Astrocyte (in vitro differentiated cells and primary cell): Measurements from ENCODE around the gene COL5A2. TPM values are rescaled to one million over a fixed set of nuclear protein-coding genes. Genes with fewer than 3 reads are reported as not detected.

Experiments used
- DNase-seq: peaks from one replicate; pipeline ENCODE4 v3.0.0-alpha.2; 2010; ENCODE audit warnings: low read depth
- FAIRE-seq: peaks from 2 replicates; lab custom pipeline; 2011; peaks lifted over from hg19 to GRCh38; lab: Jason Lieb, UNC
- H2AFZ ChIP-seq: 2 replicates; pipeline ENCODE4 v1.6.0; 2012; ENCODE audit warnings: low read depth, low read length, inconsistent platforms
- H3K27ac ChIP-seq: 2 replicates; pipeline ENCODE4 v1.5.1; 2011; ENCODE audit warnings: low read depth, low read length, inconsistent platforms
- H3K27me3 ChIP-seq: 2 replicates; pipeline ENCODE4 v1.6.0; 2011; ENCODE audit warnings: low read length, inconsistent platforms; ENCODE audit not compliant: insufficient read depth
- H3K36me3 ChIP-seq: 2 replicates; pipeline ENCODE4 v1.5.1; 2011; ENCODE audit warnings: low read length, inconsistent platforms; ENCODE audit not compliant: insufficient read depth
- H3K4me1 ChIP-seq: 2 replicates; pipeline ENCODE4 v1.5.1; 2011; ENCODE audit warnings: low read length, inconsistent platforms; ENCODE audit not compliant: insufficient read depth
- H3K4me2 ChIP-seq: 2 replicates; pipeline ENCODE4 v1.6.0; 2012; ENCODE audit warnings: low read length, inconsistent platforms
- H3K4me3 ChIP-seq: 2 replicates; pipeline ENCODE4 v1.5.1; 2011; ENCODE audit warnings: low read depth, mild to moderate bottlenecking, low read length, inconsistent platforms; ENCODE audit not compliant: insufficient read depth
- H3K79me2 ChIP-seq: 2 replicates; pipeline ENCODE4 v1.6.0; 2012; ENCODE audit warnings: mild to moderate bottlenecking, low read length, inconsistent platforms; ENCODE audit not compliant: insufficient read depth
- H3K9ac ChIP-seq: 2 replicates; pipeline ENCODE4 v1.6.0; 2012; ENCODE audit warnings: mild to moderate bottlenecking, low read length, inconsistent platforms
- H3K9me3 ChIP-seq: 2 replicates; pipeline ENCODE4 v1.5.1; 2012; ENCODE audit warnings: low read depth, mild to moderate bottlenecking, low read length, inconsistent platforms; ENCODE audit not compliant: insufficient read depth
- H4K20me1 ChIP-seq: 2 replicates; pipeline ENCODE4 v1.6.0; 2012; ENCODE audit warnings: low read length, inconsistent platforms; ENCODE audit not compliant: insufficient read depth
- H3K27ac Mint-ChIP-seq: one replicate; pipeline ENCODE4 v1.8.0; 2021; ENCODE audit warnings: mild to moderate bottlenecking, mixed read lengths; ENCODE audit not compliant: unreplicated experiment
- H3K27me3 Mint-ChIP-seq: one replicate; pipeline ENCODE4 v1.8.0; 2021; ENCODE audit warnings: low read depth, mixed read lengths; ENCODE audit not compliant: unreplicated experiment
- H3K36me3 Mint-ChIP-seq: one replicate; pipeline ENCODE4 v1.8.0; 2021; ENCODE audit warnings: low read depth, mixed read lengths; ENCODE audit not compliant: unreplicated experiment
- H3K4me1 Mint-ChIP-seq: one replicate; pipeline ENCODE4 v1.8.0; 2021; ENCODE audit warnings: low read depth, mixed read lengths; ENCODE audit not compliant: unreplicated experiment
- H3K4me3 Mint-ChIP-seq: one replicate; pipeline ENCODE4 v1.8.0; 2021; ENCODE audit warnings: mild to moderate bottlenecking, moderate library complexity, mixed read lengths; ENCODE audit not compliant: unreplicated experiment
- H3K9me3 Mint-ChIP-seq: one replicate; pipeline ENCODE4 v1.8.0; 2021; ENCODE audit warnings: mild to moderate bottlenecking, mixed read lengths; ENCODE audit not compliant: unreplicated experiment
- CTCF ChIP-seq: IDR thresholded peaks from 2 replicates; pipeline ENCODE4 v1.5.1; 2011; ENCODE audit warnings: low read depth, mild to moderate bottlenecking, inconsistent platforms, low read length, moderate library complexity; ENCODE audit not compliant: insufficient read depth
- EZH2 ChIP-seq: IDR thresholded peaks from 2 replicates; pipeline ENCODE4 v1.6.1; 2012; ENCODE audit warnings: mild to moderate bottlenecking, low read length, inconsistent platforms; ENCODE audit not compliant: insufficient read depth
- total RNA-seq: library from RNA; stranded (reverse); gene quantifications from 2 replicates; pipeline ENCODE4 v1.2.1, GENCODE V29; 2021

The COL5A2 gene
- total RNA-seq, 1 donor from 2014 or later, result 429 TPM

- Histone ChIP-seq H3K4me2 (no peak overlapping the region), H4K20me1 (no peaks in the 10 kb centered on the region), H3K36me3 (peaks cover 77% of the 10 kb centered on the region), H3K79me2 (no peaks in the 10 kb centered on the region), H3K4me1 (no peaks in the 10 kb centered on the region), H3K4me3 (no peak overlapping the region), H3K27ac (no peak overlapping the region), H2AFZ (no peak overlapping the region), H3K27me3 (no peaks in the 10 kb centered on the region), H3K9me3 (no peaks in the 10 kb centered on the region), H3K9ac (no peak overlapping the region)
- peak; percentile 32 for FAIRE-seq
- no peak overlapping the region for H3K4me3 Mint-ChIP-seq
- no peak for TF ChIP-seq EZH2
- TF ChIP-seq CTCF, result no peak
- peaks cover 7% of the 10 kb centered on the region for H3K36me3 Mint-ChIP-seq
- H3K27ac Mint-ChIP-seq, result no peak overlapping the region
- no peaks in the 10 kb centered on the region for H3K27me3 Mint-ChIP-seq
- no peaks in the 10 kb centered on the region for H3K4me1 Mint-ChIP-seq
- H3K9me3 Mint-ChIP-seq, result no peaks in the 10 kb centered on the region
- no peak for DNase-seq
These were observed 123.1 kb downstream of the COL5A2 start for GRCh38 chr2:189056200-189057106.

GRCh38 chr2:189050165-189050712 lies 129.3 kb downstream of the COL5A2 start:
- Mint-ChIP-seq H3K36me3 (peaks cover 11% of the 10 kb centered on the region), H3K27ac (no peak overlapping the region), H3K9me3 (no peaks in the 10 kb centered on the region), H3K4me1 (peaks cover 9% of the 10 kb centered on the region), H3K4me3 (no peak overlapping the region), H3K27me3 (no peaks in the 10 kb centered on the region)
- Histone ChIP-seq H4K20me1 (no peaks in the 10 kb centered on the region), H3K4me1 (no peaks in the 10 kb centered on the region), H3K4me2 (no peak overlapping the region), H2AFZ (no peak overlapping the region), H3K27me3 (no peaks in the 10 kb centered on the region), H3K4me3 (no peak overlapping the region), H3K9me3 (no peaks in the 10 kb centered on the region), H3K79me2 (no peaks in the 10 kb centered on the region), H3K36me3 (peaks cover 73% of the 10 kb centered on the region), H3K27ac (no peak overlapping the region), H3K9ac (no peak overlapping the region)
- TF ChIP-seq CTCF, result no peak
- no peak for TF ChIP-seq EZH2
- DNase-seq (no peak), FAIRE-seq (no peak)

- Mint-ChIP-seq H3K9me3 (no peaks in the 10 kb centered on the region), H3K27me3 (no peaks in the 10 kb centered on the region), H3K4me1 (peaks cover 9% of the 10 kb centered on the region), H3K36me3 (peaks cover 11% of the 10 kb centered on the region), H3K27ac (peak overlapping the region; percentile 22), H3K4me3 (no peak overlapping the region)
- DNase-seq (peak; percentile 46), FAIRE-seq (no peak)
- no peak overlapping the region for H3K9ac ChIP-seq
- H3K79me2 ChIP-seq, result no peaks in the 10 kb centered on the region
- no peak overlapping the region for H3K4me3 ChIP-seq
- no peaks in the 10 kb centered on the region for H4K20me1 ChIP-seq
- H3K4me2 ChIP-seq, result no peak overlapping the region
- H3K27me3 ChIP-seq, result no peaks in the 10 kb centered on the region
- H2AFZ ChIP-seq, result no peak overlapping the region
- no peak overlapping the region for H3K27ac ChIP-seq
- no peak for TF ChIP-seq CTCF
- no peak for TF ChIP-seq EZH2
- no peaks in the 10 kb centered on the region for H3K9me3 ChIP-seq
- no peaks in the 10 kb centered on the region for H3K4me1 ChIP-seq
- peaks cover 73% of the 10 kb centered on the region for H3K36me3 ChIP-seq
These were observed 129.8 kb downstream of the COL5A2 start for GRCh38 chr2:189049709-189050164.
